ENCODE measurements around the gene TRAF3.
"Not testable (repeated sequence)": the region's sequence is repeated elsewhere in the genome, so short reads cannot be mapped to it uniquely, and the experiment has no call there.

The TRAF3 gene

GRCh38 chr14:102831163-102831804, 54.0 kb downstream of the TRAF3 start:
- no peak for DNase-seq

GRCh38 chr14:102833341-102833740, 56.1 kb downstream of the TRAF3 start:
- DNase-seq = no peak

DNA sequence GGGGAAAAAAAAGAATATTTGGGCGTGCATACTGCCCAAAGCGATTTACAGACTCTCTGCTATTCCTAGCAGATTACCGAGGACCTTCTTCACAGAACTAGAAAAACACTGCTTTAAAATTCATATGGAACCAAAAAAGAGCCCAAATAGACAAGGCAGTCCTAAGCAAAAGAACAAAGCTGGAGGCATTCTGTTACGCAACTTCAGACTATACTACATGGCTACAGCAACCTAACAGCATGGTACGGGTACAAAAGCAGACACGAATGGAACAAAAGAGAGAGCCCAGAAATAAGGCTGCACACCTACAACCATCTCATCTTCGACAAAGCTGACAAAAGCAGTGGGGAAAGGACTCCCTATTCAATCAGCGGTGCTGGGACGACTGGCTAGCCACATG, 56.7 kb downstream of the TRAF3 start:
- no peak for DNase-seq

GRCh38 chr14:102835959-102836358, 58.7 kb downstream of the TRAF3 start:
- no peak for DNase-seq

DNA sequence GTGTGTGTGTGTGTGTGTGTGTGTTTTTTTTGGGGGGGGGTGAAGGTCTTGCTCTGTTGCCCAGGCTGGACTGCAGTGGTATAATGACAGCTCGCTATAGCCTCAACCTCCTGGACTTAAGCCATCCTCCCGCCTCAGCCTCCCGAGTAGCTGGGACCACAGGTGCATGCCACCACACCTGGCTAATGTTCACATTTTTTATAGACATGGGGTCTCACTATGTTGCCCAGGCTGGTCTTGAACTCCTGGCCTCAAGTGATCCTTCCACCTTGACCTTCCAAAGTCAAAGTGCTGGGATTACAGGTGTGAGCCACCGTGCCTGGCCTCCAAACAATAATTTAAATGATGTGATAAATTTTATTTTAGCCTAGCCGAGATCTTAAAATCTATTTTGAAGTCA, 59.9 kb downstream of the TRAF3 start:
- DNase-seq = not testable (repeated sequence)

DNA sequence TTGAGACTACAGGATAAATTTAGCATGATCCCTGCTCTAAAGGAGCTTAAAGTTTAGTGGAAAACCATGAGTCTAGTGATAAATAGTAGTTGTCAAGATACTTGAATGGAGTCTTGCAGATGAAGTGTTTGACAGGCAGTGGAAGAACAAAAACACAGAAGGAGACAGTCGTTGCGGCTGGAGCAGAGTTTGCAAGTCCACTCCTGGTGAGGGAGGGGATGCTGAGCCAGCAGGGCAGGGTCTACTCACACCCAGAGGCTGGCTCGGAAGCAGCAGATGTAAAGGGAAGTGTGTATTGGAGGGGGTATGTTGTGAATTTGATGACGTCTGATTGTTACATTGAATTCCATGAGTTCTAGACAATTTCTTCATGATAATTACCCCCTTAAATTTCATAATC, 61.3 kb downstream of the TRAF3 start:
- no peak for DNase-seq

- no peak for DNase-seq
These were observed 62.9 kb downstream of the TRAF3 start for GRCh38 chr14:102840115-102840514.

- no peak for DNase-seq
These were observed 63.7 kb downstream of the TRAF3 start for GRCh38 chr14:102840771-102841528.

DNA sequence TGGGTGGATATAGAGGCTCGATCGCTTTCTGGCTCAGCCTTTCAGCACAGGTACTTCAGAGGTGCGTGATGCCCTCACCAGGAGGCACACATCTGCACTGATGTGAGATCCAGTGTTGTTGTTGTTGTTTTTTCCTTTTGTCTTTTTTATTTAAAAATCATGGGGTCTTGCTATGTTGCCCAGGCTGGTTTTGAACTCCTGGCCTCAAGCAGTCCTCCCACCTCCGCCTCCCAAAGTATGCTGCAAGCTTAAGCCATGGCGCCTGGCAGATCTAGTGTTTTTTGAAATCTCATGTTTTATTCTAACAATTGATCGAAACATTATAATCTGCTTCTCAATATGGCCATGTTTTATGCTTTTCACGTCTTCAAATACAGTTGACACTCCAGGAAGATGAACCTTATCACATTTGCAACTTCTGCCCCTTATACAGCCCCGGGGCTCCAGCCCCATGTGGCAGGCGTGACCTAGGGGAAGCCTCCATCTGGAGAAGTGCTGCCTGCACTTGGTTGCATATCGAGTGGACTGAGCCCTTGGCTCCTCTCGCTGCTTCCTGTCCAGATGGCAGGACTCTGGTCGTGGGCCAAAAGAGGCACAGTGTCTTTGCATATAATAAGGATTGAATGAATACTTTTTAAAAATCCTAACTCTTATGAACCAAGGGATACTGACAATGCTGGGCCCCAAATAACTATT, 71.7 kb downstream of the TRAF3 start:
- DNase-seq = no peak

DNA sequence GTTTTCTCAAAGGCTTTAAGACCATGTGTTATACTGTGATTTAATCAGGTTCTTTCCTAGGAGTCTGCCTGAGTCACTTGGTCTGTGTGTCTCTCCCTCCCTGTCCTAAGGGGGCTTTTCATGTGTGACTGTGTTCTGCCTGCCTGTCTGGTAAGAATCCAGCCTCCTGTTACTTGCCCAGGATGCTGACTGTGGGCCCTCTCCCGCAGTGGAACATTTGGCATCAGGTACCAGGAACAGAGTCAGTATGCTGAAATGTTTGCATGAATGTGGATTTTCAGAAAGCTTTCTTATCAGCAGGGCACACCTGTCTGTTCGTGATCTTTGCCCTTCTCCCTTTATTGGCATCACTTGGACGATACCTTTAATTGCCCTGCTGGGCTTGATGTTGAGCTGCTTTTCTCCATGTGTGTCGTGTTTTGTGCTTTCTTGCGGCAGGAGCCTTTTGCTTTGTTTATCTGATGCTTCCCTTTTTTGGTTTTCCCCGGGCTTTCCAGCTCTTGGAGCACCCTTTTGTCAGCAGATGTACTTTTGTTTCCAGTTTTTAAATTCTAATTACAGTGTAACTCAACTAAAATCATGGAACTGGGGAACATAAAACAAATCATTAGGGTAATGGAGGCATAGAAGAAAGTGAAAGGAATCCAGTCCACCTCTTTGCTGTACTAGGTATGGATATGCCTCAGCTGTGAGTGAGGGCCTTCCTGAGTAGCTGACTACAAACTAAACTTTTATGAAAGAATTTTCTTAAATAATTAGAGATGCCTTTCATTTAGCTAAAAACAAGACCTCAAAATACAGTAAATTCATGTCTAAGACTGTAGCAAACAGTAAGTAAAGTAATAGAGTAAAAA, 72.5 kb downstream of the TRAF3 start:
- no peak for DNase-seq

DNA sequence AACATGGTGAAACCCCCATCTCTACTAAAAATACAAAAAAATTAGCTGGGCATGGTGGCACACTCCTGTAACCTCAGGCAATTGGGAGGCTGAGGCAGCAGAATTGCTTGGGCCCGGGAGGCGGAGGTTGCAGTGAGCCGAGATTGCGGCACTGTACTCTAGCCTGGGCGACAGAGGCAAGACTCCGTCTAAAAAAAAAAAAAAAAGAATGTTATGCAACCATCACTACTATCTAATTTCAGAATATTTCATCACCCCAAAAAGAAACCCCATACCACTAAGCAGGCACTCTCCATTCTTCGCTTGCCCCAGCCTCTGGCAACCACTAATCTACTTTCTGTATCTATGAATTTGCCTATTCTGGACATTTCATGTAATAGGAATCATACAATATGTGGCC, 76.4 kb downstream of the TRAF3 start:
- DNase-seq = no peak

DNA sequence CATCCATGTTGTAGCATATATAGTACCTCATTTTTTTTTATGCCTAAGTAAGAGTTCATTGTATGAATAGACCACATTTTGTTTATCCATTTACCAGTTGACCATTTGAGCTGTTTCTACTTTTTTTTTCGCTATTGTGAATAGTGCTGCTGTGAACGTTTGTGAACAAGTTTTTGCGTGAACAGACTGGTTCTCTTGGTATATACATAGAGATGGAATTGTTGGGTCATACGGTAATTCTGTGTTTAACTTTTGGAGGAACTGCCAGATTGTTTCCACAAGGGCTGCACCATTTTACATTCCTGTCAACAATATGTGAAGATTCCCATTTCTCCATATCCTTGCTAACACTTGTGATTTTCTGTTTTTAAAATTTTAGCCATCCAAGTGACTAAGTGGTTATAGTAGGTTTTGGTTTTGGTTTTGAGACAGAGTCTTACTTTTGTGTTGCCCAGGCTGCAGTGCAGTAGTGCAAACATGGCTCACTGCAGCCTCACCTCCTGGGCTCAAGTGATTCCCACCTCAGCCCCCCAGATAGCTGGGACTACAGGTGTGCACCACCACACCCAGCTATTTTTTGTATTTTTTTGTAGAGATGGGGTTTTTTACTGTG, 76.9 kb downstream of the TRAF3 start:
- DNase-seq = no peak

GRCh38 chr14:102856179-102856578, 78.9 kb downstream of the TRAF3 start:
- no peak for DNase-seq

DNA sequence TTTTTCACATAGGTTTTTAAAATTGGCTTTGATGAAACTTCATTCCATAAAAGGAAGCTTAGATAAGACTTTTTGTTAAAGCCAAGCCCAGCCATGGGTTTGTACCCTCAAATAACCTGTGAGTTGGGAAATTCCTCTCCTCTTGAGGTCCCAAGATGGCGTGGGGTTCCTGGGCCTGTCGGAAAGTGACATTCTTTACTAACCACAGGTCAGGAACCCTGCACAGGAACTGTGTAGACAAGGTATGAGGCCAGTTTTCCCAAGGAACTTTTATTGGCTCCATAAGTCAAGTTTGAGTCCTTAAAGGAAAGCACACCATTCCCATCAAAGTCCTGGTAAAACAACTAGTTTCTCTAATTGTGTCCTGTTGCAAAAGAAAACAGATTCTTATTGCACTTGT, 80.2 kb downstream of the TRAF3 start:
- no peak for DNase-seq

GRCh38 chr14:102859911-102860310, 82.7 kb downstream of the TRAF3 start:
- no peak for DNase-seq

- DNase-seq = no peak
These were observed 85.0 kb downstream of the TRAF3 start for GRCh38 chr14:102862154-102862773.

DNA sequence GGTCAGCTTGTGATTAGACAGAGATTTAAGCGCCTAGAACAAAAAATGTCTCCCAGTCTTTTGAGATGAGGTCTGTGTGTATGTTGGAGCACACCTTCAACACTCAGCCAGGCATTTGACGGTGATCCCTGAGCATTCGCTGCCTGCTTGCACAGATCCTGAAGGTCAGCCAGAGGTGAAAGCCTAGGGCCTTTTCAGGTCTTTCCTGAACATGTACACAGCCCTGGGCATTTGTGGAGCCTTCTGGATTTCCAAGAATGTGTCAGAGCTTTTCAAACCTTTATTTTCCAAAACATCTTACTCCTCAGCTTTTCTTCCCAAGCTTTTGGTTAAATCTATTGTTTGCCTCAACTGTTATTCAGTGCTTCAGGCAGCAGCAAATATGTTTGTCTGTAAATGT, 86.1 kb downstream of the TRAF3 start:
- no peak for DNase-seq

DNA sequence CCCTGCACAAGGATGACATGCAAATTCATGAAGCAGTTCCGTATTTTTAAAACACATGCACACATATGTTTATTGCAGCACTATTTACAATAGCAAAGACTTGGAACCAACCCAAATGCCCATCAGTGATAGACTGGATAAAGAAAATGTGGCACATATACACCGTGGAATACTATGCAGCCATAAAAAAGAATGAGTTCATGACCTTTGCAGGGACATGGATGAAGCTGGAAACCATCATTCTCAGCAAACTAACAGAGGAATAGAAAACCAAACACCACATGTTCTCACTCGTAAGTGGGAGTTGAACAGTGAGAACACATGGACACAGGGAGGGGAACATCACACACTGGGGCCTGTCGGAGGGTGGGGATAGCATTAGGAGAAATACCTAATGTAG, 88.7 kb downstream of the TRAF3 start:
- DNase-seq = not testable (repeated sequence)

- DNase-seq = no peak
These were observed 89.9 kb downstream of the TRAF3 start for GRCh38 chr14:102866982-102867761.

GRCh38 chr14:102867826-102868580, 90.8 kb downstream of the TRAF3 start:
- no peak for DNase-seq

All from islet precursor cell (in vitro differentiated cells).